GM12873 (cell line): ENCODE data around the gene VTI1A.

Experiments used
- TF ChIP-seq, protein P1 (sequence below): IDR thresholded peaks from 2 replicates; pipeline ENCODE4 v1.5.1; 2012; ENCODE audit warnings: low read depth, mild to moderate bottlenecking, moderate library complexity, low read length, control low read depth; ENCODE audit not compliant: insufficient read depth; ENCODE audit errors: missing control alignments

Gene VTI1A

GRCh38 chr10:112803961-112804401 is 357.0 kb downstream of the VTI1A start:
- TF ChIP-seq, protein P1, sequence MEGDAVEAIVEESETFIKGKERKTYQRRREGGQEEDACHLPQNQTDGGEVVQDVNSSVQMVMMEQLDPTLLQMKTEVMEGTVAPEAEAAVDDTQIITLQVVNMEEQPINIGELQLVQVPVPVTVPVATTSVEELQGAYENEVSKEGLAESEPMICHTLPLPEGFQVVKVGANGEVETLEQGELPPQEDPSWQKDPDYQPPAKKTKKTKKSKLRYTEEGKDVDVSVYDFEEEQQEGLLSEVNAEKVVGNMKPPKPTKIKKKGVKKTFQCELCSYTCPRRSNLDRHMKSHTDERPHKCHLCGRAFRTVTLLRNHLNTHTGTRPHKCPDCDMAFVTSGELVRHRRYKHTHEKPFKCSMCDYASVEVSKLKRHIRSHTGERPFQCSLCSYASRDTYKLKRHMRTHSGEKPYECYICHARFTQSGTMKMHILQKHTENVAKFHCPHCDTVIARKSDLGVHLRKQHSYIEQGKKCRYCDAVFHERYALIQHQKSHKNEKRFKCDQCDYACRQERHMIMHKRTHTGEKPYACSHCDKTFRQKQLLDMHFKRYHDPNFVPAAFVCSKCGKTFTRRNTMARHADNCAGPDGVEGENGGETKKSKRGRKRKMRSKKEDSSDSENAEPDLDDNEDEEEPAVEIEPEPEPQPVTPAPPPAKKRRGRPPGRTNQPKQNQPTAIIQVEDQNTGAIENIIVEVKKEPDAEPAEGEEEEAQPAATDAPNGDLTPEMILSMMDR: no peak

GRCh38 chr10:112805254-112805590 is 358.2 kb downstream of the VTI1A start:
- TF ChIP-seq, protein P1: no peak

DNA sequence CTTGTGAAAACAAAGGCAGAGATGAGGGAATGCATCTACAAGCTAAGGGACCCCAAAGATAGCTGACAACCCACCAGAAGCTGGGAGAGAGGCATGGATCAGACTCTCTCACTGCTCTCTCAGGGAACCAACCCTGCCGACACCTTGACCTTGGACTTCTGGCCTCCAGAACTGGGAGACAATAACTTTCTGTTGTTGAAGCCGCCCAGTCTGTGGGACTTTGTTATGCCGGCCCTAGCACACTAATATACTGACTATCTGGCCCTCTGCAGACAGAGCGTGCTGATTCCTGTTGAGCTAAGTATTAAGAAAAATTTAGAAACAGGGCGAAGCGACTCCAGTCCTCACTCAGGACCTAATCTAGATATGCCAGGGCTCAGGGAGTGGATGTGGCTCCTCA is 358.7 kb downstream of the VTI1A start:
- TF ChIP-seq, protein P1: no peak

DNA sequence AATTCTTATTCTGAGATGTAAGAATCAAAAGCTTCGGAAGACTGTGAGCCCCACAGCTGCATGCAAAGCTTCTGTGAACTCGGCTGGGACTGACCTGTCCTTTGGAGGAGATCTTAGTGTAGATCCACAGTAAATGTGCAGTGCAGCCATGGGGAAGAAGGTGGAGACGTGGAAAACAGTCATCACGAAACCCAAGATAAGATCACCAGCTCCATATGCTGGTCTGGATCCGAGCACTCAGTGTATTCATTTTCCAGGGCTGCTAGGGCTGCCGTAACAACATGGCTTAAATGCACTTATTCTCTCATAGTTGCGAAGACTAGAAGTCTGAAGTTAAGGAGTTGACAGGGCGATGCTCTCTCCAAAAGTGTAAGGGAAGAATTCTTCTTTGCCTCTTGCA is 360.0 kb downstream of the VTI1A start:
- TF ChIP-seq, protein P1: no peak

DNA sequence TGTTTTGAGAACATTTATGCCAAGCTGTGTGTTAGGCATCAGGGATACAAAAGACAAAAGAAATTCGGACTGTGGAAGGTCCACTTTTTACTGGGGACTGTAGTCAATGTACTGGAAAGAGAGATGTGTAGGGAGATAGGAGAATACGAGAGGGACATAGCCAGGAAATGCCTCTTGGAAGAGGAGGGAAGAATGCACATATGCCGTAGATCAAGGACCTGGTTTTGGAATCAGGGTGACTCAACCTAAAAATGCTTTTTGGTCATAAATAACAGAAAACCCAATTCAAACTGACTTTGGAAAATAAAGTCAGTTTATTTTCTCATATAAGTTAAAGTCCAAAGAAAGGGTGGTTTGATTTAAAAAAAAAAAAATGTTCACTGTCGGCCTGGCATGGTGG is 362.7 kb downstream of the VTI1A start:
- TF ChIP-seq, protein P1: no peak

- TF ChIP-seq, protein P1: no peak
Measured at GRCh38 chr10:112810711-112811151, 363.7 kb downstream of the VTI1A start.

DNA sequence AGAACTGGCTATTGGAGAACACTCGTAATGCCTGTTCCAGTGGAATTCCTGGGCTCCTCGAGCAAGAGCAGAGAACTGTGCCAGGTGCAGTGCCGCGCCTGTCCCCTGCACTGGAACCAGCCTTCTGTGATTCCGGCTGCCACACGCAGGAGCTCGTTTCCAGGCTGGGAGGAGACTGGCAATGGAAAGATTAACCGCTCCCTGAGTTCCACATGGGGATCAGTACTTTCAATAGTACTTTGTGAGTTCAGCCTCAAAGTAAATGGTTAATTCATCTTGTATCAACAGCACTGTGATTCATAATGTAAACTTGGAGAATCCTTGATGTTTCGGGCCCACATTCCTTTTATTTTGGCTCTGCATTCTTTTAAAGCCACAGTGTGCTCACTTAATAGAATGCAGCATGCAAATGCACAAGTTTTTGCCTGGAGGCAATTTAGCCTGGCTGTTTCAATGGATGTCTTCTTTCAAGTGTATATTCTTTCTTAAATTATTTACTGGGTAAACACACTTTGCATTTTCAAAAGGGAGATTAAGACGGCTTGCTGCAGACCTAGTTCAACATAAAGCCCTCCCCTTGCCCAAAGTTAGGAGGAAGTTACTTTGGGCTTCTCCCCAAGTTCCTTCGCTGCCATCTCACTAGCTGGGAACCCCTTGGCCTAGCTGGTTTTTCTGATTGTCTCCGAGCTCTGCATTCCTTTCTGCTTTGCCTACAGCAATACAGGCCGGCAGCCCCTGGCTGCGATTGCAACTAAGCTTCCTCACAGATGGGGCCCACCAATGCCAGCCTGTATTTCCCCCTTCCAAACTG is 364.9 kb downstream of the VTI1A start:
- TF ChIP-seq, protein P1: no peak

- TF ChIP-seq, protein P1: no peak
Measured at GRCh38 chr10:112812586-112812985, 365.6 kb downstream of the VTI1A start.
